Kasumi-1 (cell line): ENCODE measurements around the gene CDK4.

Source experiments
- DNase-seq, 2 experiments: peaks; one replicate each; lab custom pipeline; 2025; lab: John Stamatoyannopoulos, UW

CDK4 gene

DNA sequence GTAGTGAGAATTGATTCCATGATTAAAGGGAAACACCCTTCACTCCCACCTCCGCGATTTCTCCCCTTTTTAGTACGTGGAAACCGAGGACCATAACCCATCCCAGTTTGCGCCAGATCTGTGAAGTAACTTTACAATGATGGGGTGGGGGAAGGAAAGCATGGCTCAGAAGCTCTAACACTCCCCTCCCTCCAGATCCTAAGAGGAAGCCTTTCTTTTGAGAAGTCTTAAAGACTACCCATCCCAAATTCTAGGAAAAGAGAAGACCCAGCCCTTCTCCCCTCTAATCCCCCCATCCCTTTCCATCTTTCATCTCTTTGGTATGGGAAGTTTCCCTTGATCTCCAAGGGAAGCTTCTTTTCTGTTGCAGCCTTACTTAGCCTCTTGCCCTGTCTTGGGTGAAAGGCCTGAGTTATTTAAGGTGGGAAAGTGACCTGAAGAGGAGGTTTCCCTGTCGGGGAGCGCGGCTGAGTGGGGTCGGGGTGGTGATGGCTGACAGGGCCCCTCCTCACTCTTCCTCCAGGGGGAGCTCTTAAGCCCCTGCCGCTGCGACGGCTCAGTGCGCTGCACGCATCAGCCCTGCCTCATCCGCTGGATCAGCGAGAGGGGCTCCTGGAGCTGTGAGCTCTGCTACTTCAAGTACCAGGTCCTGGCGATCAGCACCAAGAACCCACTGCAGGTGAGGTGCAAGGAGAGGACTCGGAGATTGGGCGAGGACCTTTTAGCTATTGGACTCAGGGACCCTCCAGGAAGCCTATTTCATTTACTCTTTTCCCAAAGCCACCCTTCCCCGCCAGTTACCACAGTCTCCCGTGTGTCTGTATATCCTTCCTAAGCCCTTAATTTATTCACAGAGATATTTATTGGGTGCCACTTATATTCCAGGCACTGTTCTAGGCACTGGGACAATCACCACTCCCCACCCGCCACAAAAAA lies 4.6 kb upstream of the CDK4 start:
- peak; percentile 65 to 75 for DNase-seq

DNA sequence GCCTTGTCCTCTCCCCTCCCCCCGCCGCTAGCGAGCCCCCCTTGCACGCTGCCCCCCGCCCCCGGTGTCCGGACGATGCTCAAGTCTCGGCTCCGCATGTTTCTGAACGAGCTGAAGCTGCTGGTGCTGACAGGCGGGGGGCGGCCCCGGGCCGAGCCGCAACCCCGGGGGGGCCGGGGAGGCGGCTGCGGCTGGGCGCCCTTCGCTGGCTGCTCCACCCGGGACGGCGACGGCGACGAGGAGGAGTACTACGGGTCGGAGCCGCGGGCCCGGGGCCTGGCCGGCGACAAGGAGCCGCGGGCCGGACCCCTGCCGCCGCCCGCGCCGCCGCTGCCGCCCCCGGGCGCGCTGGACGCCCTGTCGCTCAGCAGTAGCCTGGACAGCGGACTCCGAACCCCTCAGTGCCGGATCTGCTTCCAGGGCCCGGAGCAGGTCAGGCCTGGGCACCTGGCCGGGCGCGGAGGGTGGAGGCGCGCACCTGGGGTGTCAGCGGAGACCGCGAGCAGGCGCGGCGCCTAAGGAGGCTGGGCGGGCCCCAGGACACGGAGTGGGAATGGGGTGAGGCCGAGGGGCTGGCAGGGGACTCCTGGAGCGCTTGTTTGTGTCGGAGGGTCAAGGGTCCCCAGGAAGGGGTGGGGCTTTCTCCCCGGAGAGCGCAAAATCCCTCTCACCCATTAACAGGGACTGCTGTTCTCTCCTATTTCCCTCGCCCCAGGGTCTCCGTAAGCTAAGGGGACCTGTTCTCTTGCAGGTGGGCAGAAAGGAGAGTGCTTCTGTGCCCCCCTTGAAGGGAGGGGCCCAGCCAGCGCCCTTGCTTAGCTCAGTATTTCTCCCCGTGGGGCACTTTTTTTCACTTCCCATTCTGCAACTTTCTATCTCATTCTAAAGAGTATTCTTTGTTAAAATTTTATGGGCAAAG lies 3.6 kb upstream of the CDK4 start:
- DNase-seq = no peak

GRCh38 chr12:57755194-57755453 lies 3.0 kb upstream of the CDK4 start:
- no peak for DNase-seq

DNA sequence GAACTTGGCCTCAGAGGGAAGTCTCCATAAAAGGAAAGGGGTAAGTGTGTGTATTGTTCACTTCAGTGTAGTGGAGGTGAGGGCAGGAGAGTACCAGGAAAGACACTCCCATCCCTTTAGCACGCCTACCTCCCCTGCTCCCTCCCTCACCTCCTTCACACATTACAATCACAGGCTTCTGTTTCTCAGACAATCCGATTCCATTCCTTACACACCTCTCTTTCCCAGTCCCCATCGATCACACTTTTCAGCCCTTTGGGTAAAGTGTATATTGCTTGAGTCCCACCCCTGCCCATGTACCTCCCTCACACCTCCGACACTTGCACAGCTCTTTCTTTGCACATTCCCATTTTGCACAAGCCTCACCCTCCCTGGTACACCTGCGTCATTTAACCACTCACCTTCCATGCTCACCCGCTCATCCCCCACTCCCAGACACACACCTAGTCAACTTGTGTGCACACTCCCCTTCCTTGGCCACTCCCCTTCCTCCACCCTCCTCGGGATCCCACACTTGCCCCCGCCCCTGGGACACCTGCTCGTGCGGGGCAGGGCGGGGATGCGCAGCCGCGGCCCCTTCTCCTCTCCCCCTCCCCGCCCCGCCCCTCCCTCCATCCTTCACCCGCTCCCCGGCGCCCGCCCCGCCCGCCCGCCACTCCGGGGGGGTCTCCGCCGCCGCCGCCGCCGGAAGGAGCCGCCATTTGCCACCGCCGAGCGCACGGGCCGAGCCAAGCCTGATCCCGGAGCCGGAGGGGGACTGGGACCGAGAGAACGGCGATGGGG lies 2.5 kb upstream of the CDK4 start, which contains the start of gene MARCHF9:
Gene MARCHF9, plus strand, starts transcription at position 693 of the 783 bp plus-strand sequence. CDS start 426 bp downstream, outside the sequence.
- peak in 1 of 2 experiments; percentile 9 for DNase-seq

DNA sequence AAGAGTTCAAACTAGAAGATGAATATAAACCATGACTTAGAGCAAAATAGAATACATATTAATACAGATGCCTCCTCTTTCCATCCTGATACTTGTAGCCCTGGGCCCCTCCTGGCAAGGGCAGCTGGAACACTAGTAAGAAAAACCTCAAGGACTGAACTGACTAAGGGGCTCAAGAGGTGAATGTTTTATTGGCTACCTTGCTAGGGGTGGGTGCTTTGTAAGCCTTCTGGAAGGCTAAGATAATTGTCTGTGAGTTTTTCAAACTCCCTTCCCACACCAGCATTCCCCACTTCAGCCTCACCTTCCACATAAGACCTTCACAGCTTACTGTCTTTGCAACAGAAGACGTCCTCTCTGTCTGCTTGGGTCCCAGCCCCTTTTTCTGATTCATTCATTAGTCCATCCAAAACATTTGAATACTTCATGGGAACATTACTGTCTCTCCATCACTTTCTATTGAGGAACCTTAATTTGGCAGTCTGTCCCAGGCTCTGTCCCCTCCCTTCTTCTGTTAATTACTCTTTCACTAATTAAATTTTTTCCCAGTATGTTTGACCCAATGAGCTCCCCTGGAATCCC lies 1.7 kb upstream of the CDK4 start:
- no peak for DNase-seq

- DNase-seq = no peak
Measured at GRCh38 chr12:57752668-57753000, 524 bp upstream of the CDK4 start.

DNA sequence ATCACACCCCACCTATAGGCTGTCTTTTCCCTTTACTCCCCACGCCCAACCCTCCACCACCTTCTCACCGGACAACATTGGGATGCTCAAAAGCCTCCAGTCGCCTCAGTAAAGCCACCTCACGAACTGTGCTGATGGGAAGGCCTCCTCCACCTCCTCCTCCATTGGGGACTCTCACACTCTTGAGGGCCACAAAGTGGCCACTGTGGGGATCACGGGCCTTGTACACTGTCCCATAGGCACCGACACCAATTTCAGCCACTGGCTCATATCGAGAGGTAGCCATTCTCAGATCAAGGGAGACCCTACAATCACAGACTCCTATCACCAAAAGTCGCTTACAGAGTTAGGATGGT lies 700 bp downstream of the CDK4 start:
- no peak for DNase-seq

GRCh38 chr12:57750561-57751431 lies 1.3 kb downstream of the CDK4 start:
- no peak for DNase-seq

DNA sequence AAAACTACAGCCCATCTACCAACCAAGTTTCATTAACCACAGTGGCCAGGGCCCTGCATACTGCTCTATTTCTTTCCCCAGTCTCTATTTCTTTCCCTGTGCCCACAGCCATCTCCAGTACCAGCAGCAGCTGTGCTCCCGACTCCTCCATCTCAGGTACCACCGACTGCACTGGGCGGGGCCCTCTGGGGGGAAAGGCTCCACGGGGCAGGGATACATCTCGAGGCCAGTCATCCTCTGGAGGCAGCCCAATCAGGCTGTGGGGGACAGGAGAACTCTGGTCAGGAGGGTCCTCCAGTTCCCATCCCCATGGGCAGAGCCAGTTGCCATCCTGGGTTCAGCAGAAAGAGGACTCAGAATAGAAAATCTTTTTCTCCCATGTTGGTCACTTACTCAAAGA lies 3.0 kb downstream of the CDK4 start:
- DNase-seq = no peak

DNA sequence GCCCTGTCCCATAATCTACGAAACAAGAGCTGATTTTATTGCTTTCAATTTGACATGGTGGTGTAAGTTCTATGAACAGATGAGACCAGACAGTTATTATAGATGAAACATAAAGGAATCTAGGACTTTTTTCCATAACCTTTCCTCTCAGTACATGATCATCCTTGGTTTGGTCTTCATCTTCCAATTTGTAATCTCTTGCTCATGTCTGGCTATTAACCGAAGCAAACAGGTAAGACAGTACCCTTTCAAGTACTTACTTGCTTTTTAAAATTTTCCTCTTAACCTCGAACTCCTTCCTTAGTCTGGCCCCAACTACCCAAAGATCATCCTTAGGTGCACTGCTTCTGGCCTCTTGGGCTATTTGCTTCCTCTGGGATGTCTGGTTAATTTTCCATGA lies 6.1 kb downstream of the CDK4 start:
- no peak for DNase-seq

DNA sequence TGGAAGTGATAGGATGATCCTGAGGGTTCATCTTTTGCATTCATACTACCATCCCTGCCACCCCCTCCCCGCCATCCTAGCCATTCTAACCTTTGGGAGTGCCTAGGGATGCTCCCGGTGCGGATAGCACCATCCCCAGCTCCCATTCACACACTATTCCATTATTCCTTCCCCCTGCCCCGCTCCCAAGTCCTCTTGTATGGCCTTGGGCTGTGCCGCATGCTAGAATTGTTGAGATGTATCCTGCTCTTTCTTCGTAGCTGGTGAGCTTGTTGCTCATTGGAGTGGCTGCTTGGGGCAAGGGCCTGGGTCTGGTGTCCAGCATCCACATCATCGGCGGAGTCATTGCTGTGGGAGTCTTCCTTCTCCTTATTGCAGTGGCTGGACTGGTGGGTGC lies 6.6 kb downstream of the CDK4 start:
- no peak for DNase-seq

DNA sequence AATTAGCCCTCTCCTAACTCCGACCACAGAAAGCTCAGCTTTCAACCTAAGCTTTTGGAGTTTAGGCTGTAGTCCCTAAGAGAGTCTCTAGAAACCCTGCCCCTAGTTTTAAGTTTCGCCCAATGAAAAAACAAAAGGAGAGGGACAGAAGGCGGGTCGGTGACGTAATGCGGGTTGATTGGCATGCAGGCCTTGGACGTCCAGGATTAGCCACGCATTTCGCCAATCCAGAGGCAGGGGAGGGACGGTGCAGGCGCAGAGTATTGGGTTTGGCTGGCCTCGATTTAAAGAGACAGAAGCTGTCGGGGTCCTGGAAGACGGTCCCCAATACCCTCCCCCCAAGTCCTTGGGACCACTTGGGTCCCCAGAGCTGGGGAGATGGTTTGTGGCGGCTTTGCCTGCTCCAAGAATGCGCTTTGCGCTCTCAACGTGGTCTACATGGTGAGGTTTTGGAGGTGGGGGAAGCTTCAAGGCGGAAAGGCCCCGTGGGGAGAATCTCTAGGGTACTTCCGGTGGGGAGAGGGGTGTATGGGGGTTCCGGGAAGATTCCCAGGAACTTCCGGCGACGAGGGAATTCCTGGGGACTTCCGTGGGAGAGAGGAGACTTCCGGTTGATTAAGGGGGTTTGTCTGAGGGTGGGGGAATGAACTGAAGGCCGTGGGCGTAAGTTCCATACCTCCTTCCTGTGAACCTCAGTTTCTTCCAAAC lies 7.2 kb downstream of the CDK4 start, which contains the start of gene TSPAN31:
Gene TSPAN31, plus strand, starts transcription at position 263 of the 708 bp plus-strand sequence. Its CDS starts 116 bp downstream, at position 379.
- DNase-seq = peak; percentile 99 to 100

GRCh38 chr12:57744194-57744776 lies 7.8 kb downstream of the CDK4 start:
- DNase-seq = no peak

DNA sequence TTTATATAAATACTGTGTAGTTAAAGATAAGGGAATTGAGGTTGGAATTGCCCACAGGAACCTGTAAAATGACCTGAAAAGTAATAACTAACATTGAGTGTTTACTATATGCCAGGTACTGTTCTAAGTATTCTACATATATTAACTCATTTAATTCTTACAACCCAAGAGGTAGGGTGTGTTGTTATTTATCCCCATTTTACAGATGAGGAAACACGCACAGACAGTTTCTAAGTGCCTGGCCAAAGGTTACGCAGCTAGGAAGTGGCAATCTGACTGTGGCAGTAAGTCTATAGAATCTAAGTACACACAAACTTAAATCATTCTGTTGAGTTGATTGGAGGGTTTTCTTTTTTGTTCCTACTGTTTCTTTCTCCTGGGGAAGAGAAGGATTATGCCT lies 8.3 kb downstream of the CDK4 start:
- DNase-seq = no peak

- DNase-seq = peak; percentile 89 to 91
Measured at GRCh38 chr12:57741844-57742738, 10.0 kb downstream of the CDK4 start.

- DNase-seq = no peak
Measured at GRCh38 chr12:57741413-57741789, 10.7 kb downstream of the CDK4 start.

DNA sequence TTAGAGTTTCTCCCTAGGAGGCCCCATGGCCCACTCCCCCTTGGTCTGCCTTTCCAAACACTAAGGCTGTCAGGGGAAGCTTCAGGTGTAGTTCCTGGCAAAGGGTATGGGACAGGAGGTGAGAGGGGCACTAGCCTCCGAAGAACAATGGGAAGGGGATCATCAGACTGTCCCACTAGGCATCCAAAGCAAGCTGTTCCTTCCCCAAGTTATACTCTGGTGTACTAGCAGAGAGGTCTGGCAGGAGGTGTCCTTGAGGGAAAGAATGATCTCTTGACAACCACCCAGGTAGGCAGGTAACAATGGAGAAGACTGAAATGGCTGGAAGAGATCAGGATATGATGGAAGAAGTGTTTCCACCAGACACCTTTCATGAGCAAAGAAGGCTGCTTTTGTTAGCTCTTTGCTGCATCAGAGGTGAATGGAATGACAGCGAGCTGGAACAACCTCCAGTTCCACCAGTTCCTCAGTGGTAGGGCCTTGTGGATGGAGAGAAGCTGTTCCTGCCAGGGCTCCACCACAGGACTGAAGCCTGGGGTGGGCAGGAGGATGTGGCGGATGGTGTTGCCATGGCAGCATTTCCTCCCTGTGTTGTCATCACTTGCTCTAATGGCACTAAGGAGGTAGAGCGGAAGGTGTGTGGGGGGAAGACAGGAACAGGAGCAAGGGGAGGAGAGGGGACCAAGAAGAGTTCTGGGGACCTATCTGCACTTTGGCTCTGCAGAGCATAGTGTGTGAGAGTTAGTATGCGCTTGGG lies 11.3 kb downstream of the CDK4 start:
- DNase-seq = peak; percentile 92 to 96

DNA sequence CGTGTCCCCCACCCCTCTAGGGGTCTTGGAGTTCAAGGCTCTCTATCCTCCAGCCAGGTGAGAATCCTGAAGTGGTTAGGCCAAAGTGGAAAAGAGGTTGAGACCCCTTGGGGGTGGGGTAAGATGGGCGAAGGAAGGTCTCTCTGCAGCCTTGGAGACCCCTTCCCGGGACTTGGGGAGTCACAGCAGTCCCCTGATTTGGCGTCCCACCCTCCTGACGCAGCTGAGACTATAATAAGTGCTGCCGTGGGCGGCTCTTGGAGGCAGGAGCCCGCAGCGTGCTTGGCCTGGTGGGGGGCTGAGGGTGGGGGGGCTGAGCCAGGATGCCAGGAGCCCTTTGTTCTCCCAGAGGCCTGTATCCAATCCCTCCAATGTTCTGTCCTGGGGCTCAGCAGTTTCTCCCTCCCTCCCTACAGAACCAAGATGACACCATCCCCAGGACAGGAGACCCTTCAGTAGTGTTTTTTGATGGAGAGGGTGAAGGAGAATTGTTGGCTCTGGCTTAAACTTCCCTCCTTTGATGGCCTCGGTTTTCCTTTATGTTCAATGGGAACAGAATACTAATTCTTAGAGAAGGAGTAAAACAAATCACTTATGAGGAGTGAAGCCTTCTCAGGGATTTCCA lies 12.1 kb downstream of the CDK4 start:
- DNase-seq = no peak
